Sigmoid colon (tissue), 7 donors: ENCODE results near the gene AQR. TPM values are rescaled to one million over a fixed set of nuclear protein-coding genes. Genes with fewer than 3 reads are reported as not detected.

Experiments used
- DNase-seq: peaks from one replicate; pipeline ENCODE4 v3.0.0-alpha.2; 2019
- H3K27ac ChIP-seq, 4 donors: fragments of 200-600 bp; sonication (generic); one replicate each; pipeline ENCODE4 v1.5.1; 2016 to 2019; ENCODE audit warnings: mild to moderate bottlenecking in 1 of 4
- H3K27me3 ChIP-seq, 3 donors: fragments of 200-600 bp; sonication (generic); one replicate each; pipeline ENCODE4 v1.5.1; 2019; ENCODE audit warnings: mild to moderate bottlenecking in 1 of 3
- H3K36me3 ChIP-seq, 4 donors: fragments of 200-600 bp; sonication (generic); one replicate each; pipeline ENCODE4 v1.5.1; 2016 to 2019
- H3K4me1 ChIP-seq, 4 donors: fragments of 200-600 bp; sonication (generic); one replicate each; pipeline ENCODE4 v1.5.1; 2017 to 2019
- H3K4me3 ChIP-seq, 4 donors: fragments of 200-600 bp; sonication (generic); one replicate each; pipeline ENCODE4 v1.5.1; 2017 to 2019; ENCODE audit warnings: mild to moderate bottlenecking in 2 of 4, moderate library complexity in 1 of 4
- H3K9me3 ChIP-seq, 4 donors: fragments of 200-600 bp in 3 of 4; sonication (generic) in 3 of 4; one replicate each; pipeline versions ENCODE4 v1.5.1 to v1.6.1; 2013 to 2019
- CTCF ChIP-seq, 4 experiments: fragments of 450-650 bp in 3 of 4; fragments of 200-600 bp in 1 of 4; IDR thresholded peaks; one replicate each; pipeline ENCODE4 v1.5.1; 2016 to 2019; ENCODE audit warnings: antibody characterized with exemption in 4 of 4, mild to moderate bottlenecking in 3 of 4, moderate library complexity in 2 of 4
- EP300 ChIP-seq, 4 donors: sonication (generic); formaldehyde crosslinking; IDR thresholded peaks; one replicate each; pipeline ENCODE4 v1.6.1; 2017; ENCODE audit warnings: antibody characterized with exemption in 4 of 4
- POLR2A ChIP-seq, 2 donors: fragments of 450-650 bp; IDR thresholded peaks; one replicate each; pipeline ENCODE4 v1.6.1; 2016; ENCODE audit warnings: antibody characterized with exemption in 2 of 2, mild to moderate bottlenecking in 2 of 2, moderate library complexity in 2 of 2
- POLR2AphosphoS5 ChIP-seq, 4 donors: sonication (generic); formaldehyde crosslinking; IDR thresholded peaks; one replicate each; pipeline ENCODE4 v1.6.1; 2017; ENCODE audit warnings: antibody characterized with exemption in 4 of 4
- WGBS, 2 donors: extraction: QIAGEN DNeasy Blood & Tissue Kit; methylation state at CpG; one replicate each; pipeline ENCODE4 v1.1.7; 2013; 5-methylcytosine and 5-hydroxymethylcytosine counted together
- intact Hi-C: fragments of 100-400 bp; cut with DNase I; formaldehyde crosslinking; loops from one replicate; pipeline ENCODE4 v1.15.1; 2023
- polyA plus RNA-seq, 3 donors: library from polyadenylated mRNA; stranded (reverse); fragments of 200-250 nt; gene quantifications; one replicate each; pipeline ENCODE4 v1.2.3, GENCODE V29; 2013
- total RNA-seq, 4 donors: library from RNA; depleted of rRNA; stranded (reverse); fragments of >200 nt; gene quantifications; one replicate each; pipeline ENCODE4 v1.1.0, GENCODE V29; 2016
- donor health status: healthy with polysubstance abuse.
- donor health status: Bipolar disorder and iron deficiency.
- donor health status: healthy.

Gene AQR
- total and polyA plus RNA-seq, 7 donors = 3.7 to 24.2 (median 17.4) TPM

DNA sequence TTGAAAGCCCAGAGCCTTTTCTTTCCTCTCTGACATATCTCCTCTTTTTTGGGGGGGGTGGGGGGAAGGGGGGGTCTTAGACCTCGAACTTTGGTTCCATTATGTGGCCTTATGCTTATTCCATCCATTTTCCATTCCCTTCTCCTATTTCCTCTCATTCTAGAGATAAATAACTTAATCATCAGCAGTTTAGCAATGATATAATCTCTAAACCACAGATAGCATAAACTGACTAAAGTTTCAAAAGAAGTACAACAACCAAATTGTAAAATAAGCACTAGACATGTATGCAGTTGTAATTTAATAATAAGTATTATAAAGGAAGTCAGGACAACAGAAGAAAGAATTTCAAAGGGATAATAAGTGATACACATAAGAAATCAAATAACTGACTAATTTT is 64.5 kb downstream of the AQR start:
- intact Hi-C loops = no loop called here
- TF ChIP-seq POLR2A (IDR thresholded peaks at IDR 0.05) (no peak), CTCF (IDR thresholded peaks at IDR 0.05) (no peak), POLR2AphosphoS5 (IDR thresholded peaks at IDR 0.05) (no peak), EP300 (IDR thresholded peaks at IDR 0.05) (no peak)
- no peak for DNase-seq
- no peak overlapping the region for H3K4me3 ChIP-seq
- H3K27ac ChIP-seq = no peak overlapping the region
- H3K4me1 ChIP-seq = peaks cover 0 to 25% (median 14%) of the 10 kb centered on the region in 4 donors
- no peaks in the 10 kb centered on the region for H3K27me3 ChIP-seq
- H3K36me3 ChIP-seq = peaks cover 0 to 34% (median 9%) of the 10 kb centered on the region in 4 donors
- WGBS, 2 donors = 88 to 94% methylated on average over 1 of the region's 1 CpG
- H3K9me3 ChIP-seq = no peaks in the 10 kb centered on the region

DNA sequence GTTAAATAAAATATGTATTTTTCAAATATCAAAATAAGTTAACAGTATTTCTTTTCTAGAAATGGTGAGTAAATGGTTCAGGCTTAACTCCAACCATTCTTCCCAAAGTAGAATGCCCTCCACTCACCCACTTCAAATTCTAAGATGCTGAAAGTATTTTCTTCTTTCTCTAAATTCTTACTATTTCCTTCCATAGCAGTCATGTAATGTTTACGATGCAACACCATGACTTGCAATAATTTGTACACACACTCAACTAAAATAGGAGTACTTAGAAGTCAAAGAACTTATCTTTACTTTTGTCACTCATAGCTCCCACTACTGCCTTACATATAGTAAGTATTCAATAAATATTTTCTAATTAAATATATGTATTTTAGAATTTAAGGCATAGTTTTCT is 65.0 kb downstream of the AQR start:
- Histone ChIP-seq H3K36me3 (peaks cover 0 to 37% (median 9%) of the 10 kb centered on the region in 4 donors), H3K4me3 (no peak overlapping the region), H3K4me1 (peaks cover 0 to 25% (median 14%) of the 10 kb centered on the region in 4 donors), H3K27me3 (no peaks in the 10 kb centered on the region), H3K27ac (no peak overlapping the region), H3K9me3 (no peaks in the 10 kb centered on the region)
- 91 to 99% methylated on average over 1 of the region's 1 CpG for WGBS, 2 donors
- intact Hi-C loops = no loop called here
- TF ChIP-seq EP300 (IDR thresholded peaks at IDR 0.05) = no peak
- no peak for TF ChIP-seq POLR2AphosphoS5 (IDR thresholded peaks at IDR 0.05)
- TF ChIP-seq CTCF (IDR thresholded peaks at IDR 0.05) = no peak
- TF ChIP-seq POLR2A (IDR thresholded peaks at IDR 0.05) = no peak
- DNase-seq = no peak

DNA sequence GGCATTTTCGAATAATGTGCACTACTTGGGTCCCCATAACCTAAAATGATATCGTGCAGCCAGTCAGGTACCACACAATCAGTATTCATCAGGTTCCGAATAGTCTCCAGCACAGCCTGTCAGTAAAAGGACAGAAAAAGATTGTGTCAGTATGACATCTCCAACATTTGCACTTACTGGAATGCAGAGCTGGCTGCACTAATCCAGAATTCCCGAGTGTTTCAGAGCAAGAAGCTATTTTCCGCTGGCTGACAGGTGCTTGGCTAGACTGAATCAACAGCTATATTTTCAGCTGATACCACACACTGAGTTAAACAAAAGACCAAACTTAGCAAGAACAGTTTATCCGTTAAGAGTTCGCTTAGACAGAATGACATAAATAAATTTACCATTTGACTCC is 68.8 kb downstream of the AQR start:
- intact Hi-C loops = no loop called here
- H3K4me3 ChIP-seq = no peak overlapping the region
- DNase-seq = no peak
- H3K9me3 ChIP-seq = no peaks in the 10 kb centered on the region
- H3K4me1 ChIP-seq = peaks cover 0 to 17% (median 10%) of the 10 kb centered on the region in 4 donors
- H3K27ac ChIP-seq = peak overlapping the region in 1 of 4 donors; percentile 25
- H3K36me3 ChIP-seq = peaks cover 0 to 36% (median 10%) of the 10 kb centered on the region in 4 donors
- TF ChIP-seq EP300 (IDR thresholded peaks at IDR 0.05) = no peak
- no peak for TF ChIP-seq POLR2AphosphoS5 (IDR thresholded peaks at IDR 0.05)
- no peak for TF ChIP-seq CTCF (IDR thresholded peaks at IDR 0.05)
- no peak for TF ChIP-seq POLR2A (IDR thresholded peaks at IDR 0.05)
- no peaks in the 10 kb centered on the region for H3K27me3 ChIP-seq
- WGBS, 2 donors = 88 to 93% methylated on average over 7 of the region's 7 CpGs

DNA sequence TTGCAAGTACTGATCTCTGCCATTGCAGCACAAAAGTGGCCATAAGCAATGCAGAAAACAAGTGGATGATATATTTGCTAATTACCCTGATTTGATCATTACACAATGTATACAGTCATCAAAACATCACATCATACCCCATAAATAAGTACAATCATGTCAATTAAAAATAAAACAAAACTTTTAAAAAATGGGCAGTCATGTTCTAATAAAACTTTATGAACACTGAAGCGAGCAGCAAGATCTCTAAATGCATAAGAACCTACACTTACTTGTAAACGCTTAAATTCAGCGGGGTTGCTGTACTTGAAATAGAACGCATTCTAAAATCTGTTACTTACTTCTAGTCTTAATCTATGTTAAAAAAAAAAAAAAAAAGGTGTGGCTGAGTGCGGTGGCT is 73.4 kb downstream of the AQR start:
- Histone ChIP-seq H3K4me3 (no peak overlapping the region), H3K9me3 (peaks cover 0 to 7% (median 4%) of the 10 kb centered on the region in 4 donors), H3K27me3 (no peaks in the 10 kb centered on the region), H3K27ac (no peak overlapping the region), H3K36me3 (peaks cover 8 to 67% (median 25%) of the 10 kb centered on the region in 4 donors), H3K4me1 (peaks cover 0 to 8% (median 4%) of the 10 kb centered on the region in 4 donors)
- TF ChIP-seq POLR2AphosphoS5 (IDR thresholded peaks at IDR 0.05) = no peak
- DNase-seq = no peak
- intact Hi-C loops = no loop called here
- 98 to 99% methylated on average over 5 of the region's 5 CpGs for WGBS, 2 donors

- DNase-seq = no peak
- no peak overlapping the region for H3K27ac ChIP-seq
- H3K9me3 ChIP-seq = peaks cover 0 to 7% (median 4%) of the 10 kb centered on the region in 4 donors
- no peak overlapping the region for H3K4me3 ChIP-seq
- TF ChIP-seq CTCF (IDR thresholded peaks at IDR 0.05) (no peak), POLR2A (IDR thresholded peaks at IDR 0.05) (no peak), EP300 (IDR thresholded peaks at IDR 0.05) (no peak), POLR2AphosphoS5 (IDR thresholded peaks at IDR 0.05) (no peak)
- H3K4me1 ChIP-seq = no peaks in the 10 kb centered on the region
- H3K27me3 ChIP-seq = no peaks in the 10 kb centered on the region
- intact Hi-C loops = no loop called here
- H3K36me3 ChIP-seq = peaks cover 8 to 71% (median 25%) of the 10 kb centered on the region in 4 donors
These were observed 75.6 kb downstream of the AQR start for GRCh38 chr15:34893967-34894366.
